GM04503 (cell line): ENCODE results near the gene DCBLD1.
A peak's percentile ranks its signal among the peaks of the same experiment; 100 is the strongest.

Source experiments
- DNase-seq: peaks from one replicate; pipeline ENCODE4 v3.0.0-alpha.2; 2012; ENCODE audit warnings: low read depth

The DCBLD1 gene

GRCh38 chr6:117472667-117473066 is 9.8 kb upstream of the DCBLD1 start:
- no peak for DNase-seq

GRCh38 chr6:117473401-117473800 is 9.1 kb upstream of the DCBLD1 start:
- no peak for DNase-seq

DNA sequence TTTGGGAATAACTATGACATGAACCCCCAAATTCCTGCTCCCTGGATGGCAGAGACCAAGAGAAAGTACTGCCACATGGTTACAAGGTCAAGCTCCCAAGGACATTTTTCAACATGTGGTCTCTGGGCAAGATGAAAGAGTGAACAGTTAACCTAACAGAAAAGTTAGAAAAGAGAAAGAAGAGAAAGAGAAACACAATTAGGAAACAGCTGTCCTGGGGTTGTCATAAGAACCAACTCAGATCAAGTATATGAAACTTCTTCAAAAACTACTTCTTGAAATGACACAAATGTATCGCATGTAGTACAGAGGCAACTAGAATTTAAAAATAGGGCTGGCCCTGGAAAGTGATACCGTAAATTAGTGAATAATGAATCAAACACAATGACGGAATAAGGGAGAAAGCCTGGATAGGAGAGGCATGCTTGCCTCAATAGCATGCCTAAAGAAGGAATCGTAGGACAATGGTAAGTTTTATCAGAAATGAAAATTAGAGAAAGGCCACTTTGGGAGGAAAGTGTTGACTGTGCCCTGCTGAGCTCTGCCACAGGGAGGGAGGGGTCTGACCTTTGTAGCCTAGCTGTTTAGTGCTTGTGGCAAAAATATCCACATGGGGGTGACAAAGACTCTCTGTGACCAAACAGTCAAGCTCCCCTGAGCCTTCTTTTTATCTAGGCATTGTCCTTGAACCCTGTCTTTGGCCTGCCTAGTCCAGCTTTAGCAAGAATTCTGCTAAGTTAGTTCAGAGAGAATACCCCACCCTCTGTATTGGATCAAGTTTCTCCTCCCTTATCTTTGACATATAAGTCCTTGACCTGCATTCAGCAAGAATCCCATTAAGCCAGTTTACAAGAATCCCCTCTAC is 4.3 kb upstream of the DCBLD1 start:
- no peak for DNase-seq

DNA sequence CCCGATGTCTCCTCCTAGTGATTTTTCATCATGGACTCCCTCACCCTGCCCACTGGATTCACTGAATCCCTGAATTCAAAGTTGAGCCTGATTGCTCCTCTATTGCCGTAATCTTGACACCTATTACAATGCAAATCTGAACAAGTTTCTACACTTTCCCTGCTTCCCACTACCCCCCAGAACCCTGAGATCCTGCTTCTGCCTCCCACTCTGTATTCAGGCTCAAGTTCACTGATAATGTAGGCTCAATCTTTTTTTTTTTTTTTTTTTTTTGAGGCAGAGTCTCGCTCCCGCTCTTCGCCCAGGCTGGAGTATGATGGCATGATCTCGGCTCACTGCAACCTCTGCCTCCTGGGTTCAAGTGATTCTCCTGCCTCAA is 3.6 kb upstream of the DCBLD1 start:
- DNase-seq = no peak

DNA sequence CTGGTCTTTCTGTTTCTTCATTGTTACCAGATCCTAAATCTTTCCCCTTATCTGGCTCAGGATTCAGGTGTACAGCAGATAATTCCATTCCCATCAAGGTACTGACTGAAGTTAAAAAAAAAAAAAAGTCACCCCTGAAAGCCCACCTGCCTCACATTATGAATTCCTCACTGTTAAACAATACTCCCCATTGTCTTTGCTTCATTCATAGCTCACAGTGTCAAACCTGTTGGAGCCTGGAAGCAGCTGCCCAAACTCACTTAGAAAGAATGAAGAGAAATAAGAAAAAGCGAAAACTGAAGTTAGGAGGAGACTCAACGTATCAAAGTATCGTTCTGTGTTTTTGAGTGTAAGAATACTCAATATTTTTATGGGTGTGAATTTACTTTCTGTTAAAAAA is 1.8 kb upstream of the DCBLD1 start:
- no peak for DNase-seq

GRCh38 chr6:117481278-117481925 is 1.1 kb upstream of the DCBLD1 start:
- no peak for DNase-seq

DNA sequence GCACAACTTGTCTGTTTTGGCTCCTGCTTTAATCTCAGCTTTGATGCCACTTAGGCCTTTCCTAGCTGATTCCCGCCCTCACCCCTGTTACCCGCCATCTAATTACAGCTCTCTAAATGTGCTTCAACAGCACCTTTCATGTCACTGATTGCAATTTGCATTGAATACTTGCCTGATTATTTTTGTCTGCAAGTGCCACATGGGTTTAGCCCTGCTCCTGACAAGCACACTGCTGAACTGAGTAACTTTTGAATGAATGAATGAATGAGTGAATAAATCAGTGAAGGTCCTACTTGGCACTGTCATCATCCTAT is 591 bp upstream of the DCBLD1 start:
- DNase-seq = no peak

DNA sequence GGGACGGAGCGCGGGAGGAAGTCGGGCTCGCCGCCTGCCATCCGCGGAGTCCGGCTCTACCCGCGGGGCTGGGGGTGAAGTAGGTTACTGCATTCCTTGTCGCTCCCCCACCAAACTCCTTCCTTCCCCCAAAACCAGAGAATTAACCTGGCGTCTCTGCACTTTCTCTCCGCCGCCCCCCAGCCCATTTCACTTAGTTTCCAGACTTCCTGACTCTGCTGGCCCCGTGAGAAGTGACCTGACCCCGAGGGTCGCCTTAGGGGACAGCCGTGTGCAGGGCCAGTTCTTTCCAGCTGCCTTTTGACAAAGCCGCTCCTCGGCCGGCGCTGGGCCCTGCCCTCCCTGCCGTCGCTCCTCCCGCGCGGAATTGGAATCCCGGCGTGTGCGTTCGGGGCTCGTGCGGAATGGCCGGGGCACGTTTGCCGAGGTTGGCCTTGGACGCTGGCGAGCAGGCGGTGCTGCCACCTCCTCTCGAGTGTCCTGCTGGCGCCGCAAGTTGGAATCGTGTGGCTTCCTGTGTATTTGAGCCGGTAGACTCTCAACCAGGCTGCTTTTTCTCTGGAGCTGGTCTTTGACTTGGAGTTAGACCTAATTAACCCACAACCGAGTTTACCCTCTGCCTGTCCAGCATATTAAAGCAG is 650 bp downstream of the DCBLD1 start:
- DNase-seq = no peak

DNA sequence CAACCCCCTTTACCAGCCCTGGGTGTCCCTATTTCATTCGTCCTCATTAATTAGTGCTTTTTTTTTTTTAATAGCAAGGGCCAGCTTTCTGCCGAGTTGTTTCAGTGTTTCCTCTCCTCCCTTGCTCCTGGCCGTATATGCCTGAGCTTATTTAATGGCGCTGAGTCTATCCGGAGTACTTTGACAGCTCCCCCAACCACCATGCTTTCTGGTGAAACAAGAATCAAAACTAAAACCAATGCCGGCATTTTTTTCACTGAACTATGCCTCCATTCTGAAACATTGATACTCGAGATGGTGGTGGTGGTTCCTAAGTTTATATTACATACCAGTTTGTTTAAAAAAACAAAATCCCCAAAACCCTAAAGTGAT is 1.2 kb downstream of the DCBLD1 start:
- no peak for DNase-seq

GRCh38 chr6:117484052-117484646 is 1.7 kb downstream of the DCBLD1 start:
- no peak for DNase-seq

DNA sequence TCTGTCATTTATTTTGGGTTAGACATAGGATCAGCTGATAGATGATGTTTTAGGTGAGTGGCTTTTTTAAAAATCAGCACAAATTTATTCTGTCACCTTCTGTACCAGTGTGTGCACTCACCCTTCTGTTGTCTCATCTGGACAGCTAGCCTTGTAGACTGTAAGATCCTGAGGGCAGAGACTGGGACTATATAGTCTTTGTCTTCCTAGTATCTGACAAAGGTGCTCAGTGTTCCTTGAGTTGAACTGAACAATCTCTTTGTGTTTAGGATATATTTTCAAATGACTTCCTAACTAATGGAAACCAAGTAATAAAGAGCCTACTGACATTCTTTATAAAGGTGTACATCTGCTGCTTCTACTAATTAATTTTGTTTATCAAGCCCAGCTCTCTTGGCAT is 3.0 kb downstream of the DCBLD1 start:
- no peak for DNase-seq

GRCh38 chr6:117487821-117488220 is 5.3 kb downstream of the DCBLD1 start:
- peak; percentile 62 for DNase-seq

- DNase-seq = no peak
These were observed 6.5 kb downstream of the DCBLD1 start for GRCh38 chr6:117489003-117489402.

DNA sequence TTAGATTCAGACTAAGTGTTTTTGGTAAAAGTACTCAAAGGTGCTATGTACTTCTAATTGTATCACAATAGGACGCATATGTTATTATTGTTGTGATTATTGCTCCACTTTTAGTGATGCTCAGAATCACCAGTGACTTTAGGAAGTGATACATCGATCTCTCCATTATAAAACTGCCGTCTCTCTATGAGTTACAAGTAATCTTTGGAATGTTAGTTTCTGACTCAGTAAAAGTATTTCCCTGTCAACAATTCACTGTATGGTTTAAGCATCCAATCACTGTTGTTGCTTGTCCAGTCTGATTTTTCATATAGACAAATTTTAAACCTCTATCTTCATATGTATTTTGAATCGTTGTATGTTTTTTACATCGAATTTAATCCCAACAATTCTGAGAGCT is 9.4 kb downstream of the DCBLD1 start:
- DNase-seq = no peak

DNA sequence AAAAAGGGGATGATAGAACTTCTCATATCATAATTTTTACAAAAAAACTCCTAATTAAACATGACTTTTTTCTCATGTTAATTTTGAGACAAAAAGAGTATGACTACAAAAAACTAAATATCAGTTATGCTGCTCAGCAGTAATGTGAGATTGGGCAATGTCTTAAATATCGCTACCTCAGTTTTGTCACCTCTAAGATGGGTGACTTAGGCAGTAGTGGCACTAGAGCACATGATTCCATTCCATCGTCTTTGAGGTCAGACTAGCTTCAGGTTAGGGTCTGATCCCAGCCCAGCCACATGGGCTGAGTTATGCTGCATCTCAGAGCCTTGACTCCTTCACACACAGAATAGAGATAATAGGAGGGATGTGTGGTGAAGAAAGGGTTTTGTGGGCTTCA is 11.0 kb downstream of the DCBLD1 start:
- DNase-seq = no peak

GRCh38 chr6:117494283-117494682 is 11.8 kb downstream of the DCBLD1 start:
- DNase-seq = no peak

- no peak for DNase-seq
These were observed 12.3 kb downstream of the DCBLD1 start for GRCh38 chr6:117494694-117495318.

- no peak for DNase-seq
These were observed 13.0 kb downstream of the DCBLD1 start for GRCh38 chr6:117495425-117495824.

DNA sequence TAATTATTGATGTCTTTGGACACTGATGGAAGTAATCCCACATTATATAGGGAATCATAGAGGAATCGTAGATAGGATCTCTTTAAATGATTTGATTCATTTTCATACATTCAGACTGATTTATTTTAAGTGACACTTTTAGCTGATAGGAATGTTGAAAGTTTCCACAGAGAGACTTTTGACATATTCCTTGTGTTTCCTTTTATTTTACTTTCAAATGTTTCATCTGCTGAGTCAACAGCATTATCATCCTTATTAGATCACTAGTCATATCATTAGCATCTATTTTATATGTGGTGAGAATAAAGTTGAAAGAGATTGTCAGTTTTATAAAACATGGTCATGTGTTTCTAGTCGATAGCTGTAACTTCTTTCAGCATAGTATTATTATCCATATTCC is 13.4 kb downstream of the DCBLD1 start:
- no peak for DNase-seq

- no peak for DNase-seq
These were observed 14.0 kb downstream of the DCBLD1 start for GRCh38 chr6:117496383-117496990.

DNA sequence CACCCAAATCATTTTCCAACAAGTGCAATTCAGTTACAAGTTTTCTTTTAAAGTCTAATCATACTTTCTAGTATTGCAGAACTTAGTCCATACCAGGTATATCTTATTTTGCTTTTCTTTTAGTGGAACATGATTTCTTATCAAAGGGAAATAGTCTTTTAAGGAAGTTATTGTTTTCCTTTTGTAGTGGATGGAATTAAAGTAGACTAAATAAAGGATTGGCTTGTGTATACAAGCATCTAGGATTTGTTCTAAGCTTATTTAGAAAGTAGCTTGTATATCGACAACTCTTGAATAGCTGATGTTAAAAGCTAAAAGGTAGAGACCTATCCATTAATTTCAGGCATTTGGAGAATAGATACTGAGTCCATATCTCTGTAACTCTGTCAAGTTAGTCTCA is 14.8 kb downstream of the DCBLD1 start:
- no peak for DNase-seq

DNA sequence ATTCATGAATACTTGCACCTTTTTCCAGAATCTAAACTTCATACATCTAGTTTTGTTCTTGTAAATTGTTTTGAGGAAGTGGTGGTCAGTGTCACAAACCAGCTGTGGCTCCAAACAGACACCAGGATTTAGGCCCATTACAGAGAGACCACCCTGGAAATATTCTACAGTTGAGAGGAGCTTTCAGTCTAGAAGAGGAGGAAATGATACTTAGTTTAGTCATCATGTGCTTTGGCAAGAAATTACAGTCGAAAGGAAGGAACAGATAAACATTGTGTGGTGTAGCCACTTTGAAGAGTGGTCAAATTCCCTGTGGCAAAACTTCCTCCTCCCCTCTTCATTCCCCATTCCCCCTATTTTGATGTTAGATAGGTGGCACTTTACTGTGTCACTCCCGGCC is 15.7 kb downstream of the DCBLD1 start:
- DNase-seq = no peak
